H9 (cell line): ENCODE data around the gene KHNYN. TPM values are rescaled to one million over a fixed set of nuclear protein-coding genes. Genes with fewer than 3 reads are reported as not detected.
A peak's percentile ranks its signal among the peaks of the same experiment; 100 is the strongest.

Experiments
- DNase-seq: peaks from one replicate; pipeline ENCODE4 v3.0.0-alpha.2; 2017
- H2AFZ ChIP-seq: one replicate; pipeline ENCODE4 v1.6.1; 2013; ENCODE audit warnings: mild to moderate bottlenecking, low read length, control low read depth, moderate library complexity
- H2AK5ac ChIP-seq: 2 replicates; pipeline ENCODE4 v1.6.1; 2013; ENCODE audit warnings: low read length, control low read depth, mixed read lengths; ENCODE audit not compliant: insufficient read length
- H2BK120ac ChIP-seq: one replicate; pipeline ENCODE4 v1.6.1; 2013; ENCODE audit warnings: low read depth, mild to moderate bottlenecking, low read length, control low read depth, inconsistent platforms; ENCODE audit not compliant: poor library complexity, severe bottlenecking
- H2BK12ac ChIP-seq: 2 replicates; pipeline ENCODE4 v1.6.1; 2013; ENCODE audit warnings: low read length, control low read depth, mixed read lengths, low read depth; ENCODE audit not compliant: insufficient read length
- H2BK15ac ChIP-seq: 2 replicates; pipeline ENCODE4 v1.6.1; 2013; ENCODE audit warnings: low read depth, low read length, control low read depth
- H2BK20ac ChIP-seq: one replicate; pipeline ENCODE4 v1.6.1; 2013; ENCODE audit warnings: low read depth, mild to moderate bottlenecking, low read length, control low read depth, inconsistent platforms; ENCODE audit not compliant: poor library complexity, severe bottlenecking
- H2BK5ac ChIP-seq: 2 replicates; pipeline ENCODE4 v1.6.1; 2013; ENCODE audit warnings: low read length, control low read depth, mixed read lengths; ENCODE audit not compliant: insufficient read length
- H3K14ac ChIP-seq: 2 replicates; pipeline ENCODE4 v1.6.1; 2013; ENCODE audit warnings: low read length, control low read depth; ENCODE audit not compliant: insufficient read depth
- H3K18ac ChIP-seq: 2 replicates; pipeline ENCODE4 v1.6.1; 2013; ENCODE audit warnings: low read depth, mild to moderate bottlenecking, mixed read lengths, low read length, control low read depth; ENCODE audit not compliant: insufficient read length
- H3K23ac ChIP-seq: 2 replicates; pipeline ENCODE4 v1.6.1; 2013; ENCODE audit warnings: low read length, control low read depth, mixed read lengths, low read depth; ENCODE audit not compliant: insufficient read length
- H3K23me2 ChIP-seq: 2 replicates; pipeline ENCODE4 v1.6.1; 2013; ENCODE audit warnings: low read depth, mild to moderate bottlenecking, mixed read lengths, low read length, control low read depth; ENCODE audit not compliant: insufficient read length, poor library complexity, severe bottlenecking
- H3K27ac ChIP-seq: 2 replicates; pipeline ENCODE4 v1.5.1; 2013; ENCODE audit warnings: low read length, control low read depth, mixed read lengths, low read depth; ENCODE audit not compliant: insufficient read length
- H3K27me3 ChIP-seq: 2 replicates; pipeline ENCODE4 v1.6.1; 2013; ENCODE audit warnings: low read length, control low read depth, inconsistent platforms; ENCODE audit not compliant: insufficient read depth
- H3K4ac ChIP-seq: 2 replicates; pipeline ENCODE4 v1.6.1; 2013; ENCODE audit warnings: low read depth, mild to moderate bottlenecking, control low read depth, inconsistent platforms, low read length, moderate library complexity
- H3K4me1 ChIP-seq: 2 replicates; pipeline ENCODE4 v1.6.1; 2013; ENCODE audit warnings: low read length, control low read depth, inconsistent platforms; ENCODE audit not compliant: insufficient read depth
- H3K4me2 ChIP-seq: 2 replicates; pipeline ENCODE4 v1.6.1; 2013; ENCODE audit warnings: low read length, control low read depth, mixed read lengths; ENCODE audit not compliant: insufficient read length, insufficient read depth
- H3K56ac ChIP-seq: 2 replicates; pipeline ENCODE4 v1.6.1; 2013; ENCODE audit warnings: low read depth, mild to moderate bottlenecking, mixed read lengths, low read length, control low read depth; ENCODE audit not compliant: insufficient read length
- H3K79me1 ChIP-seq: 2 replicates; pipeline ENCODE4 v1.6.1; 2013; ENCODE audit warnings: low read depth, mild to moderate bottlenecking, moderate library complexity, low read length, control low read depth, inconsistent platforms; ENCODE audit not compliant: insufficient read depth, poor library complexity, severe bottlenecking
- H3K79me2 ChIP-seq: 2 replicates; pipeline ENCODE4 v1.6.1; 2013; ENCODE audit warnings: low read length, control low read depth, inconsistent platforms; ENCODE audit not compliant: insufficient read depth
- H3K9ac ChIP-seq: 2 replicates; pipeline ENCODE4 v1.6.1; 2013; ENCODE audit warnings: low read length, control low read depth, mixed read lengths; ENCODE audit not compliant: insufficient read length; ENCODE audit errors: extremely low read depth
- H3K9me3 ChIP-seq: one replicate; pipeline ENCODE4 v1.6.1; 2013; ENCODE audit warnings: low read depth, low read length, inconsistent platforms; ENCODE audit not compliant: control insufficient read depth
- H3T11ph ChIP-seq: one replicate; pipeline ENCODE4 v1.6.1; 2013; ENCODE audit warnings: mild to moderate bottlenecking, low read length, control low read depth, inconsistent platforms
- H4K20me1 ChIP-seq: one replicate; pipeline ENCODE4 v1.6.1; 2013; ENCODE audit not compliant: control insufficient read depth, insufficient read length, insufficient read depth
- H4K5ac ChIP-seq: 2 replicates; pipeline ENCODE4 v1.6.1; 2013; ENCODE audit warnings: low read depth, mild to moderate bottlenecking, mixed read lengths, low read length, control low read depth; ENCODE audit not compliant: insufficient read length
- H4K8ac ChIP-seq: replicated peaks from 2 replicates; pipeline ENCODE4 v1.6.1; 2013; ENCODE audit warnings: low read length, control low read depth, mixed read lengths, low read depth; ENCODE audit not compliant: insufficient read length
- H4K91ac ChIP-seq: 2 replicates; pipeline ENCODE4 v1.6.1; 2013; ENCODE audit warnings: low read depth, mild to moderate bottlenecking, moderate library complexity, mixed read lengths, low read length, control low read depth; ENCODE audit not compliant: insufficient read length
- H3K27ac Mint-ChIP-seq, 3 experiments: 2 replicates in 2 of 3; 3 replicates in 1 of 3; pipeline ENCODE4 v1.8.0; 2020 to 2021; ENCODE audit warnings: mixed read lengths in 3 of 3, mild to moderate bottlenecking in 1 of 3, moderate library complexity in 1 of 3
- H3K27me3 Mint-ChIP-seq: 2 replicates; pipeline ENCODE4 v1.8.0; 2021; ENCODE audit warnings: low read depth, mild to moderate bottlenecking, moderate library complexity, mixed read lengths
- H3K36me3 Mint-ChIP-seq, 3 experiments: 2 replicates in 2 of 3; 3 replicates in 1 of 3; pipeline ENCODE4 v1.8.0; 2020 to 2021; ENCODE audit warnings: low read depth in 3 of 3, mixed read lengths in 3 of 3; ENCODE audit not compliant: insufficient read depth in 1 of 3
- H3K4me1 Mint-ChIP-seq, 2 experiments: 2 replicates each; pipeline ENCODE4 v1.8.0; 2020; ENCODE audit warnings: mixed read lengths in 2 of 2
- H3K4me3 Mint-ChIP-seq, 2 experiments: 2 replicates in 1 of 2; 3 replicates in 1 of 2; pipeline ENCODE4 v1.8.0; 2020 to 2021; ENCODE audit warnings: mild to moderate bottlenecking in 2 of 2, mixed read lengths in 2 of 2, moderate library complexity in 1 of 2
- H3K9me3 Mint-ChIP-seq, 2 experiments: 2 replicates in 1 of 2; 3 replicates in 1 of 2; pipeline ENCODE4 v1.8.0; 2020; ENCODE audit warnings: mild to moderate bottlenecking in 2 of 2, mixed read lengths in 2 of 2, moderate library complexity in 1 of 2
- CTCF ChIP-seq: fragments of 200-600 bp; sonication (generic); conservative IDR thresholded peaks from 3 replicates; pipeline ENCODE4 v1.8.0; 2021; ENCODE audit warnings: antibody characterized with exemption, mild to moderate bottlenecking
- WGBS: extraction: QIAGEN DNeasy Blood & Tissue Kit; methylation state at CpG from one replicate; pipeline ENCODE4 v1.1.7; 2013; ENCODE audit warnings: missing lambda C conversion rate, low lambda C conversion rate, mixed read lengths; ENCODE audit not compliant: insufficient read length; ENCODE audit errors: extremely low coverage; 5-methylcytosine and 5-hydroxymethylcytosine counted together
- total RNA-seq: library from RNA; stranded (reverse); gene quantifications from 2 replicates; pipeline ENCODE4 v1.2.1, GENCODE V29; 2021

The KHNYN gene
- total RNA-seq, 1 experiment from 2014 or later = 30.0 TPM

GRCh38 chr14:24430143-24430681 lies 458 bp downstream of the KHNYN start:
- no CpG with 5 or more reads among the region's 28 CpGs for WGBS
- H4K91ac ChIP-seq = no peak overlapping the region
- H3K4me1 ChIP-seq = peaks cover 3% of the 10 kb centered on the region; the same call in 1 of the 2 replicates
- no peaks in the 10 kb centered on the region for H3K79me2 ChIP-seq
- no peak overlapping the region for H4K5ac ChIP-seq
- no peak overlapping the region for H2AFZ ChIP-seq
- H3K9ac ChIP-seq = no peak overlapping the region
- no peak overlapping the region for H2AK5ac ChIP-seq
- Mint-ChIP-seq H3K27ac (peak overlapping the region in 2 of 3 experiments; percentile 48 to 89; a peak in 2 of 7 replicates), H3K9me3 (no peaks in the 10 kb centered on the region), H3K27me3 (peaks cover 7% of the 10 kb centered on the region), H3K4me3 (peak overlapping the region; percentile 75 to 85), H3K4me1 (peaks cover 29 to 30% of the 10 kb centered on the region in 2 experiments), H3K36me3 (peaks cover 0 to 21% (median 19%) of the 10 kb centered on the region in 3 experiments; a peak in 5 of 7 replicates)
- no peak overlapping the region for H4K8ac ChIP-seq
- no peak overlapping the region for H3T11ph ChIP-seq
- no peak for TF ChIP-seq CTCF
- no peak overlapping the region for H2BK15ac ChIP-seq
- H2BK12ac ChIP-seq = no peak overlapping the region
- H3K9me3 ChIP-seq = no peaks in the 10 kb centered on the region
- H3K79me1 ChIP-seq = no peaks in the 10 kb centered on the region
- H2BK5ac ChIP-seq = no peak overlapping the region
- no peak overlapping the region for H3K23ac ChIP-seq
- H3K14ac ChIP-seq = peak overlapping the region; percentile 27
- H3K18ac ChIP-seq = no peak overlapping the region
- no peak overlapping the region for H3K56ac ChIP-seq
- DNase-seq = peak; percentile 79
- no peak overlapping the region for H2BK120ac ChIP-seq
- H2BK20ac ChIP-seq = no peak overlapping the region
- H3K23me2 ChIP-seq = peaks cover 7% of the 10 kb centered on the region
- no peak overlapping the region for H3K4ac ChIP-seq
- no peaks in the 10 kb centered on the region for H3K27me3 ChIP-seq
- peaks cover 2% of the 10 kb centered on the region for H4K20me1 ChIP-seq
- no peak overlapping the region for H3K27ac ChIP-seq
- H3K4me2 ChIP-seq = peak overlapping the region; percentile 98
